Choroid plexus epithelial cell (primary cell): Measurements from ENCODE around the gene RYK.

ENCODE experiments used
- DNase-seq: peaks from one replicate; pipeline ENCODE4 v3.0.0-alpha.2; 2010; ENCODE audit warnings: low read depth
- H3K4me3 ChIP-seq: 2 replicates; pipeline ENCODE4 v1.5.1; 2011; ENCODE audit warnings: low read depth, mild to moderate bottlenecking, control low read depth, low read length, moderate library complexity
- CTCF ChIP-seq: conservative IDR thresholded peaks from 2 replicates; pipeline ENCODE4 v1.5.1; 2011; ENCODE audit warnings: low read depth, mild to moderate bottlenecking, control low read depth, inconsistent platforms, low read length, moderate library complexity

The RYK gene

DNA sequence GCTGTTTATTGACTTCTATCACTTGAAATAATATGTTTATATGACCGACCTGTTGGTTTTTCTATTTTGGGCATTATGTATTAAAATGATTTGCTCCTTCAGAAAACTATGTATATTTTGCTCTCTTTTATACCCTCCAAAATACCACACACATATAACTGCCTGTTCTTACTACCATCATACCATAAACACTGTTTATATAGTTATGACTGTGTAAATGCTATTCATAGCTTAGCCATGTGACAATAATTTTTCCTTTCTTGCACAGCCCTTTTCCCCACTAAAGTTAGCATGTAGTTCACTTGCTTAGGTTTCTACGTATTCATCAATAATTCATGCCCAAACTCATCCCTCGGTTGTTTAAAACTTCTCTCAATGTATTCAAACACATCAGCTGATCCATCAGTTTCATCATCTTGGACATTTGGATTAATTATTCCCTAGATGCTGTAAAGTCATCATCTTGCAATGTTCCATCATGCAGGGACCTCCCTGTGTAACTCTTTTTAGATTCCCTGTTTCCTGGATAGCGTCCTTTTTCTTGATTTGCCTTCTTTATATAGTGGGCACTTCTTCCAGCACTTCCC lies 8.2 kb upstream of the RYK start:
- no peak for TF ChIP-seq CTCF
- no peak for DNase-seq
- no peak overlapping the region for H3K4me3 ChIP-seq

GRCh38 chr3:134255404-134255803 lies 4.7 kb upstream of the RYK start:
- DNase-seq: no peak
- no peak for TF ChIP-seq CTCF
- no peak overlapping the region for H3K4me3 ChIP-seq

- DNase-seq: no peak
- no peak for TF ChIP-seq CTCF
Measured at GRCh38 chr3:134253475-134254226, 3.0 kb upstream of the RYK start.

DNA sequence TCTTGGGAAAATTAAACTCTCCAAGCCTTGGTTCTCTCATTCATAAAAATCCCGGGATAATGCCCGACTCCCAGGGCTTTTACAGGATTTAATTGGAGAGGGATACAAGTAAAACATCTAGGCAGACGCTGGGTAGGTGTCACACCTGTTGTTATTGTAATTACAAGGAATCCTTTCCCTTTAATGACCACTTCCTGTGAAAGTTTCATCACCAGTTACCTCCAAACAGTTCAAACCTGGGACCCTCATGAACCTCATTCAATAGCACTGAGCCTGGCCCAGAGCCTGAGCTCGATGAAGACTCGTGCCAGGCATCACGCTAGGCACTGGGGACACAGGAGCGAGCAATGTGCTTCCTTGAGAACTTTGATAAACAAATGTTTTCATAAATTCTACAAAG lies 2.1 kb upstream of the RYK start:
- no peak for DNase-seq
- TF ChIP-seq CTCF: no peak
- no peak overlapping the region for H3K4me3 ChIP-seq

More at GRCh38 chr3:134253475-134254226, 3.0 kb upstream of the RYK start:
- H3K4me3 ChIP-seq: no peak overlapping the region

GRCh38 chr3:134251731-134252391 lies 1.2 kb upstream of the RYK start:
- no peak for TF ChIP-seq CTCF
- no peak overlapping the region for H3K4me3 ChIP-seq
- DNase-seq: no peak

- DNase-seq: peak; percentile 21
- no peak for TF ChIP-seq CTCF
- H3K4me3 ChIP-seq: peak overlapping the region; percentile 79
Measured at GRCh38 chr3:134249935-134250716, 533 bp downstream of the RYK start.
